Mesendoderm (in vitro differentiated cells): Measurements from ENCODE around the gene CDX2.

ENCODE experiments used
- DNase-seq: peaks from one replicate; pipeline ENCODE4 v3.0.0; 2013
- H2AK5ac ChIP-seq: 2 replicates; pipeline ENCODE4 v1.6.1; 2013; ENCODE audit warnings: low read length, inconsistent platforms
- H2BK120ac ChIP-seq: 2 replicates; pipeline ENCODE4 v1.6.1; 2013; ENCODE audit warnings: low read depth, mild to moderate bottlenecking, low read length, moderate library complexity, mixed read lengths
- H2BK15ac ChIP-seq: replicated peaks from 2 replicates; pipeline ENCODE4 v1.6.1; 2013; ENCODE audit warnings: low read depth, mild to moderate bottlenecking, moderate library complexity
- H2BK5ac ChIP-seq: 2 replicates; pipeline ENCODE4 v1.6.1; 2013; ENCODE audit warnings: low read length, inconsistent platforms
- H3K18ac ChIP-seq: 2 replicates; pipeline ENCODE4 v1.6.1; 2013; ENCODE audit warnings: mild to moderate bottlenecking, low read length, mixed read lengths
- H3K23ac ChIP-seq: one replicate; pipeline ENCODE4 v1.6.1; 2013; ENCODE audit warnings: low read length
- H3K27ac ChIP-seq: 2 replicates; pipeline ENCODE4 v1.5.1; 2013; ENCODE audit warnings: low read depth, mild to moderate bottlenecking, inconsistent platforms, low read length, moderate library complexity
- H3K27me3 ChIP-seq: 2 replicates; pipeline ENCODE4 v1.6.1; 2013; ENCODE audit warnings: low read length, control low read depth, mild to moderate bottlenecking, inconsistent platforms; ENCODE audit not compliant: insufficient read depth, poor library complexity
- H3K36me3 ChIP-seq: 2 replicates; pipeline ENCODE4 v1.6.1; 2013; ENCODE audit warnings: low read length, inconsistent platforms; ENCODE audit not compliant: control insufficient read depth, insufficient read depth
- H3K4ac ChIP-seq: one replicate; pipeline ENCODE4 v1.6.1; 2013; ENCODE audit warnings: low read depth, mild to moderate bottlenecking, low read length, moderate library complexity
- H3K4me1 ChIP-seq: 2 replicates; pipeline ENCODE4 v1.6.1; 2013; ENCODE audit warnings: low read depth, low read length, inconsistent platforms; ENCODE audit not compliant: control insufficient read depth
- H3K4me2 ChIP-seq: 2 replicates; pipeline ENCODE4 v1.6.1; 2013; ENCODE audit warnings: low read length
- H3K4me3 ChIP-seq: 2 replicates; pipeline ENCODE4 v1.5.1; 2013; ENCODE audit warnings: mild to moderate bottlenecking, low read length
- H3K56ac ChIP-seq: one replicate; pipeline ENCODE4 v1.6.1; 2013; ENCODE audit warnings: low read length
- H3K79me1 ChIP-seq: 2 replicates; pipeline ENCODE4 v1.6.1; 2013; ENCODE audit warnings: low read length, inconsistent platforms
- H3K79me2 ChIP-seq: 2 replicates; pipeline ENCODE4 v1.6.1; 2013; ENCODE audit warnings: mild to moderate bottlenecking, low read length; ENCODE audit not compliant: control insufficient read depth, insufficient read depth
- H3K9ac ChIP-seq: 2 replicates; pipeline ENCODE4 v1.6.1; 2013; ENCODE audit warnings: low read length, inconsistent platforms
- H4K5ac ChIP-seq: one replicate; pipeline ENCODE4 v1.6.1; 2013; ENCODE audit warnings: low read length
- H4K8ac ChIP-seq: one replicate; pipeline ENCODE4 v1.6.1; 2013; ENCODE audit warnings: low read depth, mild to moderate bottlenecking, control low read depth, low read length, moderate library complexity
- WGBS: extraction: QIAGEN DNeasy Blood & Tissue Kit; methylation state at CpG from one replicate; pipeline ENCODE4 v1.1.7; 2013; ENCODE audit warnings: low lambda C conversion rate, missing lambda C conversion rate; ENCODE audit not compliant: insufficient coverage; ENCODE audit errors: extremely low coverage; 5-methylcytosine and 5-hydroxymethylcytosine counted together

CDX2 gene

DNA sequence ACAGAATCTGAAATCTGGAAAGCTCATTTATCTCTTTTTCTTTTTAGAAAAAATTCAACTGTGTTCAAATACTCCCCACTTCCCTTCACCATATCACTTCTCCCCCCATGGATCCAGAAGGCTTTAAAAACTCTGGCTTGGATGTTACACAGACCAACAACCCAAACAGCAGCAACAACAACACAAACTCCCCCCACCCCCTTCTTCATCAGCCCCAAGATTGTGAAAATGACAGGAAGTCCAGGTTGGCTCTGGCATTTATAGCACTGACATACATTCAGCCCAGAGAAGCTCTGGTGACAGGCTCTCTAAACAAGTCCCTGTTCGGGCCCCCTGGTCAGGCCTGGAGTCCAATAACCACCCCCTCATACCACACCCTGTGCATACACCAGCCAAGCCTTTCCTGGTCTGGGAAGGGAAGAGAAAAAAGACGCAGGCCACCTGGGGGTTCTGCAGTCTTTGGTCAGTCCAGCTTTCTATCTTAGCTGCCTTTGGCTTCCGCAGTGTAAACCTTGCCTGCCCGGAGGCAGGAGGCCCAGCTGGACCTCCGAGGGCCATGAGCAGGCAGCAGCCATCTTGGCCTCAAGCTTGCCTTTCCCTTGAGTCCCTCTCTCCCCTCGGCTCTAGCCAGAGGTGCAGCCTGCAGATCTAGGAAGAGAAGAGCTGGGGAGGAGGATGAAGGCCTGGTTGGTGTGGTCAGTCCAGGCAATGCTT, 6.8 kb downstream of the CDX2 start:
- Histone ChIP-seq H3K27me3 (peaks cover 43% of the 10 kb centered on the region), H3K4me3 (no peak overlapping the region), H4K8ac (no peak overlapping the region), H3K18ac (no peak overlapping the region), H3K4ac (no peak overlapping the region), H3K56ac (no peak overlapping the region), H3K4me1 (peaks cover 12% of the 10 kb centered on the region), H2BK120ac (no peak overlapping the region), H3K4me2 (no peak overlapping the region), H3K23ac (no peak overlapping the region), H2AK5ac (no peak overlapping the region), H3K79me2 (no peaks in the 10 kb centered on the region), H2BK5ac (no peak overlapping the region), H3K79me1 (no peaks in the 10 kb centered on the region), H3K9ac (no peak overlapping the region), H3K27ac (no peak overlapping the region), H2BK15ac (no peak overlapping the region), H4K5ac (no peak overlapping the region), H3K36me3 (no peaks in the 10 kb centered on the region)
- peak; percentile 36 for DNase-seq
- no CpG with 5 or more reads among the region's 6 CpGs for WGBS

DNA sequence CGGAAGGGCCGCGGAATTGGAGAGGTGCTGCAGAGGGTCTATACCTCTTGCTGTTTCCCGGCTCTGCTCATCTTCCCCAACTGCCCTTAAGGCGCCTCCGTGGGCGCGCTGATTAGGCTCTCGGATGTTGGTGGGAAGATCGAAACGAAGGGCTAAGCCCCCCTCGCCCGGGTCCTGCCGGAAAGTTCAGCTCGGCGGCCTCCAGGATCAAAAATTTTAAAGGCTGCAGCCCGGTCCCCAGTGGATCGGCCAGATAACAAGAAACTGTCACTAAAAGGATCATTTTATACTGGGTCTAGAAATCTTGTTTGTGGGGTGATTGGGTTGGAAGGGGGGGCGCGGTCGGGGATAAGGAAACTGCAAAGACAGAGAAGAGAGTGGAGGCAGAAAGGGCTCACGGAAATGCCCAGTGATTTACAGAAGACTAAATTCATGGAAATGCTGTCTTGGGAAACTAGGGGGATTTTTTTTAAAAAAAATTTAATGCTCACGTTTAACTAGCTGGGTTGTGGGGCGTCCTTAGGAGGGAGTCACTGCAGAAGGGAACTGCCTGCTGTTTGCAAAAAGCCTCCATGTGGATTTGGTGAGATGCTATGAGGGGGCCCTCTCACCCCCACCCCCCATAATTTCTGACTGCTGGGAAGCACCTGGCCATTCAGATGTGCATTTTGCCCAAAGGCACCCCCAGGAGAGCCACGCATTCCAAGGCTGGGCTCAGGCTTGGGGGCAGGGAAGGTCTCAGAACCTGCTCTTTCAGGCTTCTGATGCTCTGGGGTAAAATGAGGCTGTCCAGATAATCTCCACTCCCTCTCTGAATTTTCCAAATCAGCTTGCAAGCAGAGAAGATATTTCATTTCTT, 7.7 kb downstream of the CDX2 start:
- Histone ChIP-seq H3K23ac (no peak overlapping the region), H4K8ac (no peak overlapping the region), H3K36me3 (no peaks in the 10 kb centered on the region), H3K79me1 (no peaks in the 10 kb centered on the region), H3K4ac (no peak overlapping the region), H3K4me2 (peak overlapping the region; percentile 80), H3K18ac (no peak overlapping the region), H3K27me3 (peaks cover 44% of the 10 kb centered on the region), H2BK5ac (no peak overlapping the region), H3K56ac (no peak overlapping the region), H3K4me1 (peaks cover 12% of the 10 kb centered on the region), H3K27ac (no peak overlapping the region), H3K79me2 (no peaks in the 10 kb centered on the region), H4K5ac (no peak overlapping the region), H2AK5ac (no peak overlapping the region), H3K9ac (no peak overlapping the region), H2BK15ac (no peak overlapping the region), H2BK120ac (no peak overlapping the region), H3K4me3 (no peak overlapping the region)
- WGBS: no CpG with 5 or more reads among the region's 25 CpGs
- peak; percentile 40 for DNase-seq

DNA sequence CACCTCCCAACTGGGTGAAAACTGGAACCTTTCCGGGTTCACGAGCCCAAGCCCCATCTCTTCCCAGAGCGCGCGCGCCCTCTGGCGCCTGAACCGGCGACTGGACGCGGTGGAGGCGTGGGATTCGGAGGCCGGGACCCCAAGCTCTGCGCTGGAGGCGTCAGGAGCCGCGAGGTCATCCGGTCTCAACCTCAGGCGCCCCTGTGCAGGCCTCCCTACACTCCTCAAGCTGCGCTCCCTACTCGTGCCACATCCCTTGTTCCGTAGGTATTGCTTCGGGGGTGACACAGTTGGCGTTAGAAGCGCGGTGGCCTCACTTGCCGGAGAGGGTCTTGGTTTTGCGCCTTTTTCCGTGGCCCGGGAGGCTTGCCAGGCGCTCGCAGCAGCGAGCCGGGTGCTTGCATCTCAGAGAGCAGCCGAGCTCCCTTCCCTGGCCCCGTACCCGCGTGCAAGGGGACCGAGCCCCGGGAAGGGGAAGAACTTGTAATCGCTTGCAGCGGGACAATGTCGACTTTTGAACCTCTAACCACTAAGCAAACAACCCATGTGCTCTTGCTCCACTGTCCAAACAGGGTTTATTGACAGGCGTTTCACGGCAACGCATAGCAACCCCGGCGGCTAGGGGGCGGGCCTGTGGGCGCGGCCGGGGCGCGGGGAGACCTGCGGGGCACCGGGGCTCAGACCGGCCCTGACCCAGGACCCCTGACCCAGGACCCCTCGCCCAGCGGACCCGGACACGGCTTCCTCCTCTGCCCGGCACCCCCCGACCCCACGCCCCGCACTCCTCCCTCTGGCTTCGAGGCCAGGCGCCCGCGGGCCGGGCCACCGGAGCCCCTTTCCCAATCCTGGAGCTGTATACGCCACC, 8.5 kb downstream of the CDX2 start:
- WGBS: no CpG with 5 or more reads among the region's 73 CpGs
- Histone ChIP-seq H3K36me3 (no peaks in the 10 kb centered on the region), H3K23ac (no peak overlapping the region), H3K56ac (no peak overlapping the region), H2AK5ac (no peak overlapping the region), H3K4me1 (peaks cover 12% of the 10 kb centered on the region), H3K9ac (no peak overlapping the region), H3K4me2 (peak overlapping the region; percentile 80), H4K5ac (no peak overlapping the region), H3K18ac (no peak overlapping the region), H3K79me2 (no peaks in the 10 kb centered on the region), H2BK5ac (no peak overlapping the region), H3K79me1 (no peaks in the 10 kb centered on the region), H4K8ac (no peak overlapping the region), H3K4me3 (no peak overlapping the region), H3K27me3 (peaks cover 47% of the 10 kb centered on the region), H3K4ac (no peak overlapping the region), H2BK120ac (no peak overlapping the region), H2BK15ac (no peak overlapping the region), H3K27ac (no peak overlapping the region)
- DNase-seq: peak; percentile 86

DNA sequence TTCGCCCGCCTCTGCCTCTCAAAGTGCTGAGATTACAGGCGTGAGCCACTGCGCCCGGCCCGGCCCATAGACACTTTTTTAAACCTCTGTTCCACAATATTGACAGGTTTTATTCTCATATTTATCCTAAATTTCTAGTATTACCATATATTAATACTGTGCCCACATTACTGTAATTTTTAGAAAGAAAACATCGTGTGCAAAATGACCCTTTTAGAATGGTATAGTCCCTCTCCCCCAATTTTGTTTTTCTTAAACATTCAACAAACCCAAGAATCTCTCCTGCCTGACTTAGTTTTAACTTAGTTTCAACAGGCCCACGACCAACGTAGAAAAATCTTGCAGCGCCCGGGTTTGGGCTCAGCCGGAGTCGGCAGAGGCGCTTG, 9.1 kb downstream of the CDX2 start:
- Histone ChIP-seq H3K23ac (no peak overlapping the region), H3K4me2 (no peak overlapping the region), H3K4me3 (no peak overlapping the region), H3K79me2 (no peaks in the 10 kb centered on the region), H3K4ac (no peak overlapping the region), H3K27ac (no peak overlapping the region), H2AK5ac (no peak overlapping the region), H3K4me1 (peaks cover 10% of the 10 kb centered on the region), H4K5ac (no peak overlapping the region), H4K8ac (no peak overlapping the region), H3K27me3 (peaks cover 47% of the 10 kb centered on the region), H3K9ac (no peak overlapping the region), H2BK5ac (no peak overlapping the region), H3K18ac (no peak overlapping the region), H3K79me1 (no peaks in the 10 kb centered on the region), H2BK15ac (no peak overlapping the region), H3K36me3 (no peaks in the 10 kb centered on the region), H2BK120ac (no peak overlapping the region), H3K56ac (no peak overlapping the region)
- DNase-seq: no peak
- no CpG with 5 or more reads among the region's 14 CpGs for WGBS

DNA sequence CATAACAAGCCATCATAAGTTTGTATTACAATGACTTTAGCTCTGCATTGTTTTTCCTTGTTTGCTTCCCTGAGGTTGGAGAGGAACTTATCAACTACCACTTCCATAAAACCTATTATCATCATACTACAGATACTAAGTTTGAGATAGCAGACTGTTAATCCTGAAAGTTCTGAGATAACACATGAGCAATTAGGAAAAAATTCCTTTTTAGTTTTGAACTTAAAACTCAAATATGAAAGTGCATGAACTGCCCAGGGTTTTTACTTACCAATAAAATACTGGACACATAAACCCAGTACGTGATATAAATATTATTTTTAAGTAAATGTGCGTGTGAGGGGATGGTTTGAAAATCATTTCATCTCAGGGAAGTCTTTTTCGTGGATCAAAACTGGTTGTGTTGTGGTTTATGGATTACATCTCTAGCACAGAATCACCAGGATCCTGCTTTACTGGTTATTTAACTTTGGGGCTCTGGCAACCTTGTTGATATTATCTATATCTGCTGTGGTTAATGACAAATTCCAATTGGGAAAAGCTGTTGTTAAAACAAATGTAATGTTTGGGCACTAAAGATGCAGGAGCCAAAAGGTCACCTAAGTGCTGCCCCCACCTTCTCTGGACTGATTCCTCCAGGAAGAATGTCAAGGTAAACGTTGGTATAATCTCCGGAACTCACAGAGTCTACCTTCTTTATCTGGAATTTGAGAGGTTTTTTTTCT, 12.4 kb downstream of the CDX2 start:
- H3K23ac ChIP-seq: no peak overlapping the region
- no peak overlapping the region for H3K9ac ChIP-seq
- no CpG with 5 or more reads among the region's 5 CpGs for WGBS
- peaks cover 41% of the 10 kb centered on the region for H3K27me3 ChIP-seq
- H2BK15ac ChIP-seq: no peak overlapping the region
- no peak overlapping the region for H2BK5ac ChIP-seq
- H3K27ac ChIP-seq: no peak overlapping the region
- H4K5ac ChIP-seq: no peak overlapping the region
- H3K79me2 ChIP-seq: no peaks in the 10 kb centered on the region
- H3K4me1 ChIP-seq: peaks cover 2% of the 10 kb centered on the region
- DNase-seq: no peak
- H2BK120ac ChIP-seq: no peak overlapping the region
- H3K79me1 ChIP-seq: no peaks in the 10 kb centered on the region
- H3K4me3 ChIP-seq: no peak overlapping the region
- H3K36me3 ChIP-seq: no peaks in the 10 kb centered on the region
- no peak overlapping the region for H3K56ac ChIP-seq
- no peak overlapping the region for H4K8ac ChIP-seq
- H2AK5ac ChIP-seq: no peak overlapping the region
- no peak overlapping the region for H3K18ac ChIP-seq
- no peak overlapping the region for H3K4ac ChIP-seq
- no peak overlapping the region for H3K4me2 ChIP-seq
